ENCODE data around the gene PSG5.
"Not testable (repeated sequence)": the region's sequence is repeated elsewhere in the genome, so short reads cannot be mapped to it uniquely, and the experiment has no call there.

DNA sequence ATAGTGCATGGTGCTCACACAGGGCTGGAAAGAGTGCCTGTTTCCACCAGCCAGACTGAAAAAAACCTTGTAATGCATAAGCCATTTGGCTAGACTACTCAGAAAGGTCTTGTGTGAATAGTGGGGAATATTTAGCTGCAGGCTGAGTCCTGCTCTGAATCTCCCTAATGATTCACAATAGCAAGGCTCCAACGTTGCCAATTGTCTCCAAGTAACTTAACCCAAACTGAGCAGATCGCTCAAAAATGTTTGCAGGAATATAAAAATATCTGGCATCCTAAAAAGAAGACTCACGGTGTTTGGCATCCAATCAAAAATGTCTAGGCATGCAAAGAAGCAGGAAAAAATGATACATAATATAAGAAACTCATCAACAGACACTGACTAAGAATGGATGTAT lies 59.0 kb downstream of the PSG5 start:
- TF ChIP-seq, protein P1, sequence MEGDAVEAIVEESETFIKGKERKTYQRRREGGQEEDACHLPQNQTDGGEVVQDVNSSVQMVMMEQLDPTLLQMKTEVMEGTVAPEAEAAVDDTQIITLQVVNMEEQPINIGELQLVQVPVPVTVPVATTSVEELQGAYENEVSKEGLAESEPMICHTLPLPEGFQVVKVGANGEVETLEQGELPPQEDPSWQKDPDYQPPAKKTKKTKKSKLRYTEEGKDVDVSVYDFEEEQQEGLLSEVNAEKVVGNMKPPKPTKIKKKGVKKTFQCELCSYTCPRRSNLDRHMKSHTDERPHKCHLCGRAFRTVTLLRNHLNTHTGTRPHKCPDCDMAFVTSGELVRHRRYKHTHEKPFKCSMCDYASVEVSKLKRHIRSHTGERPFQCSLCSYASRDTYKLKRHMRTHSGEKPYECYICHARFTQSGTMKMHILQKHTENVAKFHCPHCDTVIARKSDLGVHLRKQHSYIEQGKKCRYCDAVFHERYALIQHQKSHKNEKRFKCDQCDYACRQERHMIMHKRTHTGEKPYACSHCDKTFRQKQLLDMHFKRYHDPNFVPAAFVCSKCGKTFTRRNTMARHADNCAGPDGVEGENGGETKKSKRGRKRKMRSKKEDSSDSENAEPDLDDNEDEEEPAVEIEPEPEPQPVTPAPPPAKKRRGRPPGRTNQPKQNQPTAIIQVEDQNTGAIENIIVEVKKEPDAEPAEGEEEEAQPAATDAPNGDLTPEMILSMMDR (IDR thresholded peaks at IDR 0.05): not testable (repeated sequence)
- TF ChIP-seq POLR2A (IDR thresholded peaks at IDR 0.05): not testable (repeated sequence)

Measured in esophagus squamous epithelium (tissue), 4 donors.